Left cardiac atrium (tissue), 4 donors: ENCODE results near the gene B9D1. TPM values are rescaled to one million over a fixed set of nuclear protein-coding genes. Genes with fewer than 3 reads are reported as not detected.

ENCODE experiments used
- ATAC-seq, 2 donors: fragments of 200-7000 bp; cut with Tn5 transposase; one replicate each; pipeline ENCODE4 v1.9.1; 2020; ENCODE audit warnings: mild to moderate bottlenecking in 2 of 2, moderate library complexity in 2 of 2
- DNase-seq: peaks from one replicate; pipeline ENCODE4 v3.0.0-alpha.2; 2020
- intact Hi-C, 2 donors: fragments of 100-400 bp; cut with DNase I; formaldehyde crosslinking; loops; one replicate each; pipeline versions ENCODE4 v1.14.1 to v1.15.1; 2022 to 2023
- total RNA-seq, 2 donors: library from RNA; stranded (reverse); fragmentation: NEBNext Ultra II Directional; extraction: Animal tissue kit (Norgen Biotek cat#: 25700); gene quantifications; one replicate each; pipeline ENCODE4 v1.2.1, GENCODE V29; 2021
- donor health status: DM: no; HTN: yes; CAD: no.
- donor health status: DM: no; HTN: yes; CAD: no; lungs with severe emphysema.
- donor health status: DM: yes; HTN: yes; CAD: no.
- donor health status: Dilated cardiomyopathy.

Gene B9D1
- total RNA-seq, 2 donors from 2014 or later = 7.3 to 8.4 TPM

DNA sequence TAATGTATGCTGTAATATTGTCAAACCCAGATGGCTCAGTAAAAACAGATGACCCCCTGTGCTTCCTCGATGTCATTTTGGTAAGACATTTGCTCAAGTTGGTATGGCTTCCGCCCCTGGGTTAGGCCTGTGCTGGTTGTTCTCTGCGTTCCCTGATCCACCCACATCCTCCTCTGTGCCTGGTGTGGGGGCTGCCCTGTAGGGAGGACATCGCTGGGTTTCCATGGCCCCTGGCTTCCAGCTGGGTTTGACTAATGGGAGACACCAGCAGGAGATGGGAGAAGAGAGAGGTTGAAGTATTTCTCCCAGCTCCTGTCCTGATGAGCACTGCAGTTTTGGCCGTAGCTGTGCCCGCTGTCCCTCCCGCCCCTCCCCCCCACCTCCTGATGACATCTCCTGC lies 28.9 kb upstream of the B9D1 start:
- intact Hi-C loops = no loop called here
- ATAC-seq = no peak
- DNase-seq = no peak

GRCh38 chr17:19390951-19391350 lies 28.4 kb upstream of the B9D1 start:
- intact Hi-C loops = no loop called here
- ATAC-seq (no peak), DNase-seq (no peak)

DNA sequence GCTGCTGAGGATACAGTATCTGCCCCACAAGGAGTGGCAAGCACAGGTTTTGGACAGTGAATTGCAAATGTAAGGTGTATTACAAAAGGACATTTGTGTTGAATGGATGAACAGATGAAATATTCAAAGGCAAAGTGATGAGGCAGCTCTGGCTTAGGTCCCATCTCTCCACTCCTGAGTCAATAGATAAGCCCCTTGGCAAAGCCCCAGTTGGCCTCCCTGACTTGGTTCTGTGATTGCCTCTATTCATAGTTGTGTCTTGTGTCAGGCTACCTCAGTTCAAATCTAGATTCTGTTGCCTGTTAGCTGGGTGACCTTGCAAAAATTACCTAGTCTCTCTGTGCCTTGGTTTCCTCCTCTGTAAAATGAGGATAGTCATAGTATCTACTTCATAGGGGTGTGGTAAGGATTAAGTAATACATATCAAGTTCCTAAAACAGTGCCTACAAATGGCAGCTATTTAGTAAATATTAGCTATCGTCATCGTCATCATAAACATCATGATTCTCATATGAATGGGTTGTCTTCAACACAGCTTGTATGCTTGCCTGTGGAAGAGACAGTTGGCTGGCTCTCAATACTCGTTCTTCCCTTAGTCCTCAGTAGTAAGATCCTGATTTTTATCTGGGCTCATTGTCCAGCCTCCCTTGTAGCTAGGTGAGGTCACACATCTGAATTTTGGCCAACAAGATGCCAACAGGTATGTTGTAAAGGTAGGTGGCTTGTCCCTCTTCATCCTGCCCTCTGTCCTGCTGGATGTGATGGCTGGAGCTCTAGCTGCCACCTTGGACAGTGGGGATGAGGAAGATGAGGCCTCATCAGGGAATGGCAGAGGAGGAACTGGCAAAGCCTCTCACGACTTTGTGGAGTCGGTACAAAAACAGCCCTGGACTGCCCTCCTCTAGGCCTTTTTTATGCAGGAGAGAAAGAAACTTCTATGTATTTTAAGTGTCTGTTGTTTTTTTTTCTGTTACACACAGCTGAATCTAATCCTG lies 26.6 kb upstream of the B9D1 start:
- intact Hi-C loops = no loop called here
- no peak for ATAC-seq
- DNase-seq = peak; percentile 33

DNA sequence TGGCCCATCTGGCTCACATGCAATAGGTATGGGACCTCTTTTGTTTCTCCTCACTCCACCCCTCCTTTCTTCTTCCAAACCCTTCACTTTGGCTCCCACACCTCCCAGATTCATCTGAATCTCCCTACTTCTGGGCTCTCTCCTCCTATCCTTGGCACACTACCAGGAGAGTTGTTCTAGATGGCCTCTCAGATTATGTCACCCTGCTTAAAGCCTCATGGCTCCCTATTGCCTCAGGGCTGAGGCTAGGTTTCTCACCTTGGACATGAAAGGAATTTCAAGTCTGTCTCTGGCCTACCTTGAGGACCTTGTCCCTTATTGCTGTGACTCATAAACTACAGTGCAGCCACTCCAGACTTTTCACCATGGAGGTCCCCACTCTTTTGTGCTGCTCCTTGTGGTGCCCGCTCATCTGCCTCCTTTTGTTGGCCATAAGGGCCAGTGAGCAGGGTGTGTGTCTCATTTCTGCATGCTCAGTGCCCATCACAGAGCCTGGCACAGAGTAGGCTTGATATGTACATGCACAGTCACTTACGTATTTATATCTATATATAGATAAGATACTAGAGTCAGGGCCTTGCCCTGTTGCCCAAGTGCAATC lies 25.5 kb upstream of the B9D1 start:
- intact Hi-C loops = no loop called here
- peak in 1 of 2 donors; percentile 1 for ATAC-seq
- no peak for DNase-seq

GRCh38 chr17:19386974-19387920 lies 24.7 kb upstream of the B9D1 start, which contains the start of gene MFAP4:
Gene MFAP4, minus strand, starts transcription at chr17:19387190. Its CDS starts 35 bp downstream, at chr17:19387155.
- intact Hi-C loops = no loop called here
- DNase-seq = peak; percentile 72
- ATAC-seq = peak; percentile 62 to 76

- DNase-seq = peak; percentile 77
- ATAC-seq = peak in 1 of 2 donors; percentile 34
- intact Hi-C loops = no loop called here
Measured at GRCh38 chr17:19386051-19386929, 23.8 kb upstream of the B9D1 start.

DNA sequence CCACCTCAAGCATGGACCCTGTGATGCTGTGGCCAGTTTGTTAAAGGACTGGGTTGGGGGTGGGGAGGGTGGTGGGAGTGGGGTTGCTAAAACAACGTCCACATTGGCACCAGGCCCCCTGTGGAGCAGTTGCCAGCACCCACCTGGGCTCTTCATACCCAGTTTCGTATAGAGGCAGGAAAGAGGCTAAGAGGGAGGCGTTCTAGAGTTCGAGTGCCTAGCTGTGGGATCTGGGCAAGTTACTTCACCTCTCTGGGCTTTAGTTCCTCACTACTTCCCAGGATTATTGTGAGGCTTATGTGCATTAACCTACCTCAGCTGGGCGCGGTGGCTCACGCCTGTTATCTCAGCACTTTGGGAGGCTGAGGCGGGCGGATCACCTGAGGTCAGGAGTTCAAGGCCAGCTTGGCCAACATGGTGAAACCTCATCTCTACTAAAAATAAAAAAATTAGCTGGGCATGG lies 23.0 kb upstream of the B9D1 start:
- peak; percentile 21 for DNase-seq
- no peak for ATAC-seq
- intact Hi-C loops = no loop called here

GRCh38 chr17:19384723-19385391 lies 22.3 kb upstream of the B9D1 start:
- ATAC-seq (peak; percentile 55 to 68), DNase-seq (peak; percentile 84)
- intact Hi-C loops = no loop called here

GRCh38 chr17:19383681-19384470 lies 21.4 kb upstream of the B9D1 start:
- DNase-seq (peak; percentile 60), ATAC-seq (no peak)
- intact Hi-C loops = no loop called here

GRCh38 chr17:19382531-19383444 lies 20.3 kb upstream of the B9D1 start:
- no peak for ATAC-seq
- intact Hi-C loops = no loop called here
- DNase-seq = peak; percentile 19

GRCh38 chr17:19381741-19382444 lies 19.4 kb upstream of the B9D1 start:
- DNase-seq (peak; percentile 17), ATAC-seq (no peak)
- intact Hi-C loops = no loop called here

DNA sequence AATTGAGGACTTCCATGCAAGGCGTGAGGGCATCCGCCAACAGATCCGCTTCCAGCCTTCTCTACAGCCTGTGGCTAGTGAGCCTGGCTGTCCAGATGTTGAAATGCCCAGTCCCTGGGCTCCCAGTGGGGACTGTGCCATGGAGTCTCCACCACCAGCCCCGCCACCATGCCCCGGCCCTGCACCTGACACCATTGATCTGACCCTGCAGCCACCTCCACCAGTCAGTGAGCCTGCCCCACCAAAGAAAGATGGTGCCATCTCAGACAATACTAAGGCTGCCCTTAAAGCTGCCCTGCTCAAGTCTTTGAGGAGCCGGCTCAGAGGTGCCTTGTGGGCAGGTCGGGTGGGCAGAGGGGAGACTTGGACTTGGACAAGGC lies 18.8 kb upstream of the B9D1 start:
- no peak for DNase-seq
- no peak for ATAC-seq
- intact Hi-C loops = no loop called here

- DNase-seq (peak; percentile 29), ATAC-seq (no peak)
- intact Hi-C loops = no loop called here
Measured at GRCh38 chr17:19380481-19381301, 18.2 kb upstream of the B9D1 start.

GRCh38 chr17:19379361-19380065 lies 17.0 kb upstream of the B9D1 start:
- intact Hi-C loops = no loop called here
- DNase-seq (no peak), ATAC-seq (no peak)
